Liver (tissue), 9 donors: Measurements from ENCODE around the gene KANSL2. TPM values are rescaled to one million over a fixed set of nuclear protein-coding genes. Genes with fewer than 3 reads are reported as not detected.

ENCODE experiments used
- DNase-seq: peaks from one replicate; pipeline ENCODE4 v3.0.0-alpha.2; 2017; ENCODE audit warnings: low spot score
- H3K27ac ChIP-seq, 2 donors: one replicate each; pipeline ENCODE4 v1.7.0; 2013; ENCODE audit warnings: inconsistent platforms in 2 of 2, low read length in 2 of 2, control low read depth in 1 of 2, low read depth in 1 of 2, mild to moderate bottlenecking in 1 of 2
- H3K27me3 ChIP-seq, 4 donors: one replicate each; pipeline versions ENCODE4 v1.6.1 to v1.7.0; 2013; ENCODE audit warnings: low read length in 3 of 4, inconsistent platforms in 1 of 4, mild to moderate bottlenecking in 1 of 4, moderate library complexity in 1 of 4; ENCODE audit not compliant: control insufficient read depth in 4 of 4, insufficient read depth in 4 of 4
- H3K36me3 ChIP-seq, 4 donors: one replicate each; pipeline versions ENCODE4 v1.6.1 to v1.7.0; 2013; ENCODE audit warnings: low read length in 3 of 4, mild to moderate bottlenecking in 3 of 4, low read depth in 1 of 4, moderate library complexity in 1 of 4; ENCODE audit not compliant: control insufficient read depth in 4 of 4, insufficient read depth in 3 of 4
- H3K4me1 ChIP-seq, 4 donors: one replicate each; pipeline versions ENCODE4 v1.6.1 to v1.7.0; 2013; ENCODE audit warnings: low read length in 3 of 4, mild to moderate bottlenecking in 3 of 4, moderate library complexity in 1 of 4; ENCODE audit not compliant: control insufficient read depth in 4 of 4, insufficient read depth in 4 of 4
- H3K4me3 ChIP-seq, 3 donors: one replicate each; pipeline versions ENCODE4 v1.6.1 to v1.7.0; 2013; ENCODE audit warnings: low read length in 3 of 3, control low read depth in 1 of 3, low read depth in 1 of 3, mild to moderate bottlenecking in 1 of 3
- H3K9ac ChIP-seq, 2 donors: one replicate each; pipeline ENCODE4 v1.7.0; 2013; ENCODE audit warnings: low read length in 2 of 2, mild to moderate bottlenecking in 2 of 2, moderate library complexity in 2 of 2, control low read depth in 1 of 2, low read depth in 1 of 2
- H3K9me3 ChIP-seq, 4 donors: one replicate each; pipeline versions ENCODE4 v1.6.1 to v1.7.0; 2013; ENCODE audit warnings: low read length in 3 of 4; ENCODE audit not compliant: control insufficient read depth in 4 of 4
- CTCF ChIP-seq: fragments of 150-350 bp; IDR thresholded peaks from 2 replicates; pipeline ENCODE4 v1.5.1; 2017; ENCODE audit warnings: improper control_type of control experiment, low read depth, low read length; ENCODE audit not compliant: missing input control
- EGR1 ChIP-seq, 2 donors: IDR thresholded peaks; 2 replicates each; pipeline ENCODE4 v1.6.1; 2016 to 2018; ENCODE audit warnings: antibody characterized with exemption in 2 of 2, low read depth in 2 of 2
- FOXA1 ChIP-seq: IDR thresholded peaks from 2 replicates; pipeline ENCODE4 v1.6.1; 2016; ENCODE audit warnings: antibody characterized with exemption
- FOXA2 ChIP-seq: IDR thresholded peaks from 2 replicates; pipeline ENCODE4 v1.6.1; 2016; ENCODE audit warnings: antibody characterized with exemption
- GABPA ChIP-seq, 2 donors: IDR thresholded peaks in 1 of 2; conservative IDR thresholded peaks in 1 of 2; 2 replicates each; pipeline ENCODE4 v1.6.1; 2016; ENCODE audit warnings: antibody characterized with exemption in 2 of 2, mild to moderate bottlenecking in 1 of 2, moderate library complexity in 1 of 2
- HNF4A ChIP-seq, 2 donors: conservative IDR thresholded peaks; 2 replicates each; pipeline ENCODE4 v1.6.1; 2016; ENCODE audit warnings: antibody characterized with exemption in 2 of 2, mild to moderate bottlenecking in 2 of 2
- JUND ChIP-seq, 2 donors: IDR thresholded peaks; 2 replicates each; pipeline ENCODE4 v1.6.1; 2016; ENCODE audit warnings: antibody characterized with exemption in 2 of 2
- MAX ChIP-seq: IDR thresholded peaks from 2 replicates; pipeline ENCODE4 v1.6.1; 2016; ENCODE audit warnings: antibody characterized with exemption
- NR2F2 ChIP-seq: IDR thresholded peaks from 2 replicates; pipeline ENCODE4 v1.6.1; 2016; ENCODE audit warnings: antibody characterized with exemption
- RAD21 ChIP-seq, 2 donors: IDR thresholded peaks; 2 replicates each; pipeline ENCODE4 v1.6.1; 2016; ENCODE audit warnings: antibody characterized with exemption in 2 of 2, mild to moderate bottlenecking in 2 of 2
- RXRA ChIP-seq, 2 donors: IDR thresholded peaks; 2 replicates each; pipeline ENCODE4 v1.6.1; 2017 to 2018; ENCODE audit warnings: antibody characterized with exemption in 2 of 2, mild to moderate bottlenecking in 1 of 2
- SP1 ChIP-seq: IDR thresholded peaks from 2 replicates; pipeline ENCODE4 v1.6.1; 2018; ENCODE audit warnings: antibody characterized with exemption, mild to moderate bottlenecking
- TAF1 ChIP-seq: conservative IDR thresholded peaks from 2 replicates; pipeline ENCODE4 v1.6.1; 2016; ENCODE audit warnings: antibody characterized with exemption, mild to moderate bottlenecking
- YY1 ChIP-seq: IDR thresholded peaks from 2 replicates; pipeline ENCODE4 v1.6.1; 2016; ENCODE audit warnings: antibody characterized with exemption, mild to moderate bottlenecking
- ZBTB33 ChIP-seq: IDR thresholded peaks from 2 replicates; pipeline ENCODE4 v1.6.1; 2016; ENCODE audit warnings: antibody characterized with exemption
- WGBS: extraction: QIAGEN DNeasy Blood & Tissue Kit; methylation state at CpG from one replicate; pipeline ENCODE4 v1.1.7; 2013; 5-methylcytosine and 5-hydroxymethylcytosine counted together
- polyA plus RNA-seq, 2 donors: library from polyadenylated mRNA; stranded (reverse) in 1 of 2; unstranded in 1 of 2; fragments of 200-250 nt in 1 of 2; fragments of >200 nt in 1 of 2; fragmentation: Nextera tagmentation in 1 of 2; extraction: Ambion mirVana in 1 of 2; gene quantifications; one replicate each; pipeline versions ENCODE4 v1.2.1 to v1.2.3, GENCODE V29; 2013 to 2015
- total RNA-seq, 2 donors: library from RNA; depleted of rRNA; stranded (reverse); fragments of >200 nt; gene quantifications; one replicate each; pipeline ENCODE4 v1.2.3, GENCODE V29; 2014
- TF ChIP-seq, protein P1 (sequence below): IDR thresholded peaks from 2 replicates; pipeline ENCODE4 v1.6.1; 2016; ENCODE audit warnings: antibody characterized with exemption, mild to moderate bottlenecking
- TF ChIP-seq, protein P2 (sequence below): IDR thresholded peaks from 2 replicates; pipeline ENCODE4 v1.6.1; 2016; ENCODE audit warnings: antibody characterized with exemption
- donor health status: healthy.
- donor health status: healthy.
- donor health status: healthy.
- donor health status: healthy.
- donor health status: healthy.

KANSL2 gene
- total RNA-seq (10 to 100 TPM; 21.7 to 23.0 TPM), polyA plus RNA-seq (1 to 10 TPM; 7.0 to 7.9 TPM)

- peaks cover 0 to 16% (median 11%) of the 10 kb centered on the region in 4 donors for H3K36me3 ChIP-seq
- no peaks in the 10 kb centered on the region for H3K9me3 ChIP-seq
- peak; percentile 94 for DNase-seq
- H3K4me1 ChIP-seq, result peaks cover 10 to 26% (median 19%) of the 10 kb centered on the region in 4 donors
- H3K27ac ChIP-seq, result peak within 1 kb of the TSS; percentile 87 to 97
- TF ChIP-seq EGR1 (IDR thresholded peaks at IDR 0.05; ENCODE audit: low read depth in 2 of 2) (peak; percentile 58 to 74), MAX (peak; percentile 45), CTCF (no peak), TAF1 (peak; percentile 98), FOXA2 (no peak), JUND (IDR thresholded peaks at IDR 0.05) (peak in 1 of 2 donors; percentile 67), GABPA (IDR thresholded peaks at IDR 0.05 in 1 of 2, conservative IDR thresholded peaks at IDR 0.05 in 1 of 2) (peak in 1 of 2 donors; percentile 58), RAD21 (IDR thresholded peaks at IDR 0.05) (peak in 1 of 2 donors; percentile 18), NR2F2 (no peak), SP1 (peak; percentile 91), RXRA (IDR thresholded peaks at IDR 0.05) (peak; percentile 18 to 48), FOXA1 (no peak), HNF4A (conservative IDR thresholded peaks at IDR 0.05) (peak in 1 of 2 donors; percentile 63), ZBTB33 (peak; percentile 48), YY1 (peak; percentile 99)
- TF ChIP-seq, protein P1, sequence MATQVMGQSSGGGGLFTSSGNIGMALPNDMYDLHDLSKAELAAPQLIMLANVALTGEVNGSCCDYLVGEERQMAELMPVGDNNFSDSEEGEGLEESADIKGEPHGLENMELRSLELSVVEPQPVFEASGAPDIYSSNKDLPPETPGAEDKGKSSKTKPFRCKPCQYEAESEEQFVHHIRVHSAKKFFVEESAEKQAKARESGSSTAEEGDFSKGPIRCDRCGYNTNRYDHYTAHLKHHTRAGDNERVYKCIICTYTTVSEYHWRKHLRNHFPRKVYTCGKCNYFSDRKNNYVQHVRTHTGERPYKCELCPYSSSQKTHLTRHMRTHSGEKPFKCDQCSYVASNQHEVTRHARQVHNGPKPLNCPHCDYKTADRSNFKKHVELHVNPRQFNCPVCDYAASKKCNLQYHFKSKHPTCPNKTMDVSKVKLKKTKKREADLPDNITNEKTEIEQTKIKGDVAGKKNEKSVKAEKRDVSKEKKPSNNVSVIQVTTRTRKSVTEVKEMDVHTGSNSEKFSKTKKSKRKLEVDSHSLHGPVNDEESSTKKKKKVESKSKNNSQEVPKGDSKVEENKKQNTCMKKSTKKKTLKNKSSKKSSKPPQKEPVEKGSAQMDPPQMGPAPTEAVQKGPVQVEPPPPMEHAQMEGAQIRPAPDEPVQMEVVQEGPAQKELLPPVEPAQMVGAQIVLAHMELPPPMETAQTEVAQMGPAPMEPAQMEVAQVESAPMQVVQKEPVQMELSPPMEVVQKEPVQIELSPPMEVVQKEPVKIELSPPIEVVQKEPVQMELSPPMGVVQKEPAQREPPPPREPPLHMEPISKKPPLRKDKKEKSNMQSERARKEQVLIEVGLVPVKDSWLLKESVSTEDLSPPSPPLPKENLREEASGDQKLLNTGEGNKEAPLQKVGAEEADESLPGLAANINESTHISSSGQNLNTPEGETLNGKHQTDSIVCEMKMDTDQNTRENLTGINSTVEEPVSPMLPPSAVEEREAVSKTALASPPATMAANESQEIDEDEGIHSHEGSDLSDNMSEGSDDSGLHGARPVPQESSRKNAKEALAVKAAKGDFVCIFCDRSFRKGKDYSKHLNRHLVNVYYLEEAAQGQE, result peak; percentile 94
- TF ChIP-seq, protein P2, sequence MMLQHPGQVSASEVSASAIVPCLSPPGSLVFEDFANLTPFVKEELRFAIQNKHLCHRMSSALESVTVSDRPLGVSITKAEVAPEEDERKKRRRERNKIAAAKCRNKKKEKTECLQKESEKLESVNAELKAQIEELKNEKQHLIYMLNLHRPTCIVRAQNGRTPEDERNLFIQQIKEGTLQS, result peak; percentile 16
- under 1% methylated on average over 64 of the region's 64 CpGs for WGBS
- H3K4me3 ChIP-seq, result peak within 1 kb of the TSS; percentile 83 to 100 (median 85)
- H3K9ac ChIP-seq, result peak within 1 kb of the TSS; percentile 88 to 96
- H3K27me3 ChIP-seq, result no peaks in the 10 kb centered on the region
These were observed at the start of gene KANSL2 for GRCh38 chr12:48681710-48682532. KANSL2 (minus strand) TSS chr12:48682238; CDS start chr12:48681632, 606 bp downstream.
